ENCODE results near the gene ITGB4. TPM values are rescaled to one million over a fixed set of nuclear protein-coding genes. Genes with fewer than 3 reads are reported as not detected.

The ITGB4 gene
- total and polyA plus RNA-seq, 9 of the 15 experiments (the other 6 are each of a cell fraction or from before 2014, with no cell fraction given): 0.05 to 2.8 (median 0.76) TPM; not detected in 3

DNA sequence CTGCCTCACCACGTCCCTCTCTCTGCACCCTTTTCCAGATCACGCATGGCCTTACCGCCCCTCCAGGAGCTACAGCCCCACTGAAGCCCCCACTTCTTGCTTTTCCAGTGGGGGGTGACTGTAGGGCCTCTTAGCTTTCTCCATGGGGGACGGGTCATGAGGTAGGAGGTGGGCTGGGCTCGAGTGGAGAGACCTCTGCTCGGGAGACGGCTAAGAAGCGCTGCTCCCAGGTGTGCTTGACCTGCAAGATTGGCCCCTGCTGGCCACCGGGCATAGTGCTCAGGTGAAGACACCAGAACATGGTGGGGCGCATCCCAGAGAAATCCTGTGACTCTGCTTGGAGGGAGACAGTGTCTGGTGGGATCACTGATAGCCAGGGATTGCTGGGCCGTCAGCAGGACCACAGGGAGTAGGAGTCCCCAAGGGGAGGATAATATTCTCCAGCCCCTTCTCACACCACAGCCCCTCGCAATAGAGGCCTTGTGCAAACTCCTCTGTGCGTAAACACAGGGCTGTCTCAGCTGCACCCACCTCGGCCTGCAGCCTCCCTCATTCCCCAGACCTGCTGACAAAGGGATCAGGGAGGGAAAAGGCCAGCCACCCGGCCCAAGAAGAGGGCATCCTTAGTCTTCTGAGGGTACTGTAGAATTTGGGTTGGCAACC lies 52.7 kb downstream of the ITGB4 start:
- ATAC-seq (no peak), DNase-seq (ENCODE audit: extremely low read depth in 1 of 4, low spot score in 3 of 4) (no peak), FAIRE-seq (no peak)
- Histone ChIP-seq H3K36me3 (ENCODE audit: control insufficient read depth, insufficient read depth, low read length) (peaks cover 29% of the 10 kb centered on the region), H4K20me1 (replicated peaks; ENCODE audit: control insufficient read depth, insufficient read depth, low read length) (peaks cover 36% of the 10 kb centered on the region), H3K9me3 (replicated peaks; ENCODE audit: control insufficient read depth, insufficient read depth, low read depth, low read length) (no peaks in the 10 kb centered on the region), H3K4me2 (ENCODE audit: insufficient read depth, low read length) (no peak overlapping the region), H2AFZ (ENCODE audit: low read depth, low read length) (no peak overlapping the region), H3K27ac (ENCODE audit: extremely low read depth, low read depth, low read length) (no peak overlapping the region), H3K27me3 (ENCODE audit: control insufficient read depth in 2 of 2, insufficient read depth in 2 of 2, low read length in 2 of 2) (no peaks in the 10 kb centered on the region), H3K9ac (ENCODE audit: insufficient read depth in 1 of 2, low read depth in 2 of 2, low read length in 2 of 2) (no peak overlapping the region), H3K4me3 (no peak overlapping the region), H3K9me1 (ENCODE audit: control insufficient read depth, insufficient read depth, low read length) (no peaks in the 10 kb centered on the region), H3K4me1 (replicated peaks in 1 of 2; ENCODE audit: control insufficient read depth in 2 of 2, insufficient read depth in 2 of 2, low read length in 2 of 2) (peaks cover 3 to 7% of the 10 kb centered on the region in 2 experiments; a peak in 4 of 5 replicates), H3K79me2 (ENCODE audit: control insufficient read depth, insufficient read depth, low read length) (peaks cover 28% of the 10 kb centered on the region)
- 63% methylated on average over 14 of the region's 15 CpGs for WGBS (ENCODE audit: insufficient coverage, low coverage, missing lambda C conversion rate)
- CTCF ChIA-PET (ENCODE audit: low intra/inter-chr PET ratio): no interaction called here
- POLR2A ChIA-PET: interaction anchor here (0.6 to 11.1 kb wide), 40 partner anchors 12 to 1029 kb away, joined by 3 to 464 read pairs (median 4); partner anchors contain the start of genes FBF1, GALK1, LLGL2 and RECQL5
- in situ Hi-C loops (cut with MboI): loop anchor here (10.0 kb wide), 1 partner anchor 231 kb away; the partner anchor contains the start of gene CDK3
- intact Hi-C loops (cut with micrococcal nuclease): no loop called here
- no TSS peak for BruUV-seq (replicated peaks)
- TF ChIP-seq ZC3H8 (IDR thresholded peaks at IDR 0.05): no peak
- no peak for TF ChIP-seq HOMEZ (CRISPR knock-in tag; IDR thresholded peaks at IDR 0.05)
- TF ChIP-seq DPF2 (IDR thresholded peaks at IDR 0.05): no peak
- no peak for TF ChIP-seq ATF4 (CRISPR knock-in tag; IDR thresholded peaks at IDR 0.05)
- TF ChIP-seq, protein P1, sequence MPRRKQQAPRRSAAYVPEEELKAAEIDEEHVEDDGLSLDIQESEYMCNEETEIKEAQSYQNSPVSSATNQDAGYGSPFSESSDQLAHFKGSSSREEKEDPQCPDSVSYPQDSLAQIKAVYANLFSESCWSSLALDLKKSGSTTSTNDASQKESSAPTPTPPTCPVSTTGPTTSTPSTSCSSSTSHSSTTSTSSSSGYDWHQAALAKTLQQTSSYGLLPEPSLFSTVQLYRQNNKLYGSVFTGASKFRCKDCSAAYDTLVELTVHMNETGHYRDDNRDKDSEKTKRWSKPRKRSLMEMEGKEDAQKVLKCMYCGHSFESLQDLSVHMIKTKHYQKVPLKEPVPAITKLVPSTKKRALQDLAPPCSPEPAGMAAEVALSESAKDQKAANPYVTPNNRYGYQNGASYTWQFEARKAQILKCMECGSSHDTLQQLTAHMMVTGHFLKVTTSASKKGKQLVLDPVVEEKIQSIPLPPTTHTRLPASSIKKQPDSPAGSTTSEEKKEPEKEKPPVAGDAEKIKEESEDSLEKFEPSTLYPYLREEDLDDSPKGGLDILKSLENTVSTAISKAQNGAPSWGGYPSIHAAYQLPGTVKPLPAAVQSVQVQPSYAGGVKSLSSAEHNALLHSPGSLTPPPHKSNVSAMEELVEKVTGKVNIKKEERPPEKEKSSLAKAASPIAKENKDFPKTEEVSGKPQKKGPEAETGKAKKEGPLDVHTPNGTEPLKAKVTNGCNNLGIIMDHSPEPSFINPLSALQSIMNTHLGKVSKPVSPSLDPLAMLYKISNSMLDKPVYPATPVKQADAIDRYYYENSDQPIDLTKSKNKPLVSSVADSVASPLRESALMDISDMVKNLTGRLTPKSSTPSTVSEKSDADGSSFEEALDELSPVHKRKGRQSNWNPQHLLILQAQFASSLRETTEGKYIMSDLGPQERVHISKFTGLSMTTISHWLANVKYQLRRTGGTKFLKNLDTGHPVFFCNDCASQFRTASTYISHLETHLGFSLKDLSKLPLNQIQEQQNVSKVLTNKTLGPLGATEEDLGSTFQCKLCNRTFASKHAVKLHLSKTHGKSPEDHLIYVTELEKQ (CRISPR knock-in tag; IDR thresholded peaks at IDR 0.05): no peak
- no peak for TF ChIP-seq SIN3B (IDR thresholded peaks at IDR 0.05; ENCODE audit: low read depth)
- TF ChIP-seq GTF2F1 (IDR thresholded peaks at IDR 0.05; ENCODE audit: low read depth, low read length): no peak
- TF ChIP-seq, protein P2, sequence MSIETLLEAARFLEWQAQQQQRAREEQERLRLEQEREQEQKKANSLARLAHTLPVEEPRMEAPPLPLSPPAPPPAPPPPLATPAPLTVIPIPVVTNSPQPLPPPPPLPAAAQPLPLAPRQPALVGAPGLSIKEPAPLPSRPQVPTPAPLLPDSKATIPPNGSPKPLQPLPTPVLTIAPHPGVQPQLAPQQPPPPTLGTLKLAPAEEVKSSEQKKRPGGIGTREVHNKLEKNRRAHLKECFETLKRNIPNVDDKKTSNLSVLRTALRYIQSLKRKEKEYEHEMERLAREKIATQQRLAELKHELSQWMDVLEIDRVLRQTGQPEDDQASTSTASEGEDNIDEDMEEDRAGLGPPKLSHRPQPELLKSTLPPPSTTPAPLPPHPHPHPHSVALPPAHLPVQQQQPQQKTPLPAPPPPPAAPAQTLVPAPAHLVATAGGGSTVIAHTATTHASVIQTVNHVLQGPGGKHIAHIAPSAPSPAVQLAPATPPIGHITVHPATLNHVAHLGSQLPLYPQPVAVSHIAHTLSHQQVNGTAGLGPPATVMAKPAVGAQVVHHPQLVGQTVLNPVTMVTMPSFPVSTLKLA (conservative IDR thresholded peaks at IDR 0.05): no peak
- no peak for TF ChIP-seq ZBTB2 (IDR thresholded peaks at IDR 0.05)
- TF ChIP-seq ZNF121 (CRISPR knock-in tag; conservative IDR thresholded peaks at IDR 0.05): no peak
- no peak for TF ChIP-seq RFX5 (IDR thresholded peaks at IDR 0.05; ENCODE audit: low read depth, low read length)
- no peak for TF ChIP-seq TARDBP (IDR thresholded peaks at IDR 0.05)
- TF ChIP-seq GATAD2A (IDR thresholded peaks at IDR 0.05): no peak
- TF ChIP-seq NCOA4 (IDR thresholded peaks at IDR 0.05; ENCODE audit: partially characterized antibody): no peak

Data from K562 (cell line).